Measurements from ENCODE around the gene RPL26.
"Not testable (repeated sequence)": the region's sequence is repeated elsewhere in the genome, so short reads cannot be mapped to it uniquely, and the experiment has no call there.

The RPL26 gene

DNA sequence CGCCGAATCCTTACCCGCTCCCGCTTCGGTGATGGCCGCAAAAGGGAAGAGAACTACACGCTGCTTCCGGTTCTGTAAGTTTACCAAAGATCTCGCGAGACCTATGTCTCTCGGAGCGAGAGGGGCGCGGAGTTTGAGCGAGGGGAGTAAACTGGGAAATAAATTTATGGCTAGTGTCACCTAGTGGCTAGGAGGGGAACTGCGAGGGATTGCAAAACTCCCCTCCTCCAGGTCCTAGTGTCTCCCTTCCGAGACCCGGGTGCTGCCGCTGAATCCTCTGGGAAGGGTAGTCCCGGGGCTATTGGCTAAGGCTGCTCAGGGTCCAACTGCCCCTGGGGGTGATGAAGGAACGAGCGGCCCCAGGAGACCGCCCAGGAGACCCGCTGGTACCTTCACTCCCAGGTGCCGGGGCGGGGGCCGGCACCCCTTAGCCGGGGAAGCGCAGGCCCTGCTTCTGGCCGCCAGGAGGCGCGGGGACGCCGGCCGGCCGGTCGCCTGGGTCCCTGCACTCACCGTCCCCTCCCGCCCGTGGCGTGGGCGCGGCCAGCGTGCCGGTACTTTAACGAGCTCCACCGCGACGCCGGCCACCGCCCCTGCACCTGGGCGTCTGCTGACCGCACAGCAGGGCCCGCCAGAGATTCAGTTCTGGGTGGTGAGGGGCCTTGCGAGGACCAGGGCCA lies at the start of gene RPL26:
TSS of gene RPL26 (minus strand) at position 51 of the 680 bp plus-strand sequence. CDS start 883 bp downstream, outside the sequence.
- peak; percentile 97 for DNase-seq

- no peak for DNase-seq
Observed at GRCh38 chr17:8430966-8431365, 48.0 kb upstream of the RPL26 start.

DNA sequence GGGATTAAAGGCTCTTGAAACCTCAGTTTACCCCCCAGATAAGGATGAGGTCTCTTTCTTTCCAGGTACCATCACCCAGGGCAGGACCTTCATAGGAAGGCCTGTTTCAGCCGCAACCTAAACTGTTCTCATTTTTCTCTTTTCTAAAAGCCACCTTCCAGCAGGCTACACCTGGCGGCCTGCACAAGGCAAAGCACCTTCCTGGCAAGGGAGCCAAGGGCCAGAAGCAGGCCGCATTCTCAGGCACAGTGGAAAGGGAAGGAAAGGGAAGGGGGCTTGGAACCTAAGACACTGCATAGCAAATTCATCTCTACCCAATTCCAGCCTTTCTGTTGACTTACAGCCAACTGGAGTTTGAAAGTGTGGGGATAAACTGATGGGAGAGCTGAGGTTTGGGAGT lies 43.8 kb upstream of the RPL26 start:
- no peak for DNase-seq

- DNase-seq = no peak
Observed at GRCh38 chr17:8426094-8426720, 43.2 kb upstream of the RPL26 start.

- DNase-seq = no peak
Observed at GRCh38 chr17:8421571-8421970, 38.6 kb upstream of the RPL26 start.

DNA sequence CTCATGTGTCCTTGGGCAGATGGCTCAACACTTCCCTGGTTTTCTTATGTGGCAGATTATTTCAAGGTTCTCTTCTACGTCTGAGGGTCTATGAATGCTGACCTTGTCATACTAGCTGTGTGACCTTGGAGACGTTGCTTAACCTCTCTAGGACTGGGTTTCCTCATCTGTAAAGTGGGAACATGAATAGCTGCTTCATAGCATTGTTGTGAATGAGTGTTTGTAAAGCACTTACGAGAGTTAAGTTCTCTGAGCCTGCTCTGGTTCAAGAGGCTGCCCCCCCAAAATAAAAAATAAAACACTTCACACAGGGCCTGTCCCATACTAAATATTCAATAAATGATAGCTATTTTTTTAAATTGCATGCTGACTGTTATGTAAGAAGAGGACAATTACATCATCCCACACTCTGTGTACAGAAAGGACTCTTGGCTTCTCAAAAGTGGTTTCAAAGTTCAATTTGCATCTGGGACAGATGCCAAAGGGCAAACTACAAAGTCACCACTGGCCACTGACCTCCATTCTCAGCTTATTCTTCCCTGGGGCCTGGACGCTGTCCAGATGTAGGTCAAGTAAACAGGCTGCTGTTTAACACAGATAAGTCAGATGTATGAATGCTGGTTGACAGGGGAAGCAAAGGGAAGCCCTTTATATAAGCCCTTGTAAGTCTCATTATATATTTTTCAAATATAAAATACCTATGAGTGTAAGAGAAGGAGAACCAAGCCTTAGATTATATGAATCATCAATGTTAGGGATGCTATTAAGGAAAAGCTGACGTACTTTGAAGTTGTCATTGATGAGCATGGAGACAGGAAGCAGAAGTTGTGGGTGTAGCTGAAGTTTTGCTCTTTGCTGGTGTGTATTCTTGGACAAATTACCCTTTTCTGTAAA lies 37.3 kb upstream of the RPL26 start:
- DNase-seq = no peak

- no peak for DNase-seq
Observed at GRCh38 chr17:8419305-8419704, 36.3 kb upstream of the RPL26 start.

- no peak for DNase-seq
Observed at GRCh38 chr17:8418471-8418870, 35.5 kb upstream of the RPL26 start.

- DNase-seq = no peak
Observed at GRCh38 chr17:8417806-8418205, 34.8 kb upstream of the RPL26 start.

- no peak for DNase-seq
Observed at GRCh38 chr17:8413938-8414337, 30.9 kb upstream of the RPL26 start.

DNA sequence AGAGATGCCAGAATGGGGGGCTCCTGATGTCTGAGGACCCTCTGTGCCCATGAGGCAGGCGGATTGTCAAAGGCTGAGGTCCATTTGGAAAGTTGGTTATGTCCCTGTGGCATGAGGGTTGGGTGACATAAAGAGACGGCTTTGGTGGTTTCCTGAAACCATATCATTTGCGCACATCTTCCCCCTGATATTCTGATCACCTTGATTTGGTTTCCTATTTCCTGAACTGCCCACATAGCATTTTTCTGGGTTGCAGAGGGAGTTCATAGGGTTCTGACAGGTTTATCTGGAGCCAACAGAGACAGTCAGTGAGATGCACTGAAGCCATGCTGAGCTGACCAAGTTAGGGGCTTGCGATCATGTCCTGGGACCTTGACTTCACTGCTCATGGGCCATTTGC lies 30.3 kb upstream of the RPL26 start:
- DNase-seq = peak; percentile 10

GRCh38 chr17:8412089-8412488 lies 29.1 kb upstream of the RPL26 start:
- no peak for DNase-seq

- no peak for DNase-seq
Observed at GRCh38 chr17:8410883-8411238, 27.9 kb upstream of the RPL26 start.

- peak; percentile 79 for DNase-seq
Observed at GRCh38 chr17:8409966-8410882, 27.2 kb upstream of the RPL26 start.

DNA sequence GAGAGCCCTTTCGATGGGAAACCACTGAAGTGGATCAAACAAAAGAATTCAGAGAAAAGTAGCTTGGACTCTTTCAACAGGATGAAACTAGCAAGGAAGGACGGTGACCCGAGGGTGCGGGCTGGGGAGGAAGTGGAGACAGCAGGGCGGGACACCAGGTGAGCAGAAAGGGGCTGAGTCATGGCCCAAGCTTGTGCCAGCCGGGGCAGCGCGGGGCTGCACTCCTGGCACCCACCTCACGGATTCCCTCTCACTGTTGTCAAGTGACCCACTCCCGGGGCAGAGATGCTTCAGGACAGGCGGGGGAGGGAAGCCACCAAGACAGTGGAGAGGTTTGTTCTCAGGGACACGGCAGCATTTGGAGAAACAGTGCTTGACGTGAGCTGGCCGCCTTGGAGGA lies 25.4 kb upstream of the RPL26 start:
- DNase-seq = no peak

DNA sequence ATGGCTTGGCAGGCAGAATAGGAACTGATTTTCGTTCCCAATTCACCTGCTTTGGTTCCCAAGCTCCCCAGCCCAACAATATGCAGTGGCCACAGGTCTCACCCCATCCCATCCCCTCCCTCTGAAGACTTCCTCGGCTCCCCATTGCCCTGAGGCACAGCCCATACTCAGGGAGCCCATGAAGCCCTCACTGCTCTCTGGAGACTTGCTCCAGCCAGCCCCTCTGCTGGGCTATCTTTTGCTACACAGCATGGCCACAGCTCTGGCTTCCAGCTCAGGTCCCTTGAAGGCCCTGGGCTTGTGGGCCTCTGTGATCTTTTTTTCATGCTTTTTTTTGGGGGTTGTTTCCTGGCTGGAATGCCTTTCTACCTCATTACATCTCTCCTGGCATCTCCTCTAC lies 23.2 kb upstream of the RPL26 start:
- no peak for DNase-seq

DNA sequence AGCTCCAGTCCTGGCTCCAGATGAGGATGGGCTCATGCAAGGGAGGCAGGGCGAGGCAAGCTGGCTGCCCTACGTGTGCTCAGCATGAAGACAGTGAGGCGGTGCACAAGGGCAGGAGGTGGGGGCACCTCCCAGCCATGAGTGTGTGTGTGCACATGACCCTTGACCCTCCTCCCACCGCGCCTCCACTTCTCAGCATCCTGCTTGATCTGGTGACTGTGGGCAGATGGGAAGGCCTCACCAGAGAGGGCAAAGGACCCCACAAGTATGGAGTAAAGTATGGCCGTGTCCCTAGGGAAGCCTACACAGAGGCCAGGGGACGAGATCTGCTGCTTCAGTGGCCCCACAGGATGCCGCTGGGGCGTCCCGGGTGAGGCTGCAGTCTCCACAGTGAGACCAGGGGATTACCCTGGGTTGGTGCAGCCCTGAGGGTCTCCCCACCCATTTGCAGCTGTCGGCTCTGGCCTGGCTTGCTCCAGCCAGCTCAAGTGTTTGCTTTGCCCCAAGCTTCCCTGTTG lies 22.6 kb upstream of the RPL26 start:
- DNase-seq = no peak

- no peak for DNase-seq
Observed at GRCh38 chr17:8402921-8403536, 20.0 kb upstream of the RPL26 start.

GRCh38 chr17:8401107-8401506 lies 18.1 kb upstream of the RPL26 start:
- no peak for DNase-seq

- no peak for DNase-seq
Observed at GRCh38 chr17:8398980-8399379, 16.0 kb upstream of the RPL26 start.

DNA sequence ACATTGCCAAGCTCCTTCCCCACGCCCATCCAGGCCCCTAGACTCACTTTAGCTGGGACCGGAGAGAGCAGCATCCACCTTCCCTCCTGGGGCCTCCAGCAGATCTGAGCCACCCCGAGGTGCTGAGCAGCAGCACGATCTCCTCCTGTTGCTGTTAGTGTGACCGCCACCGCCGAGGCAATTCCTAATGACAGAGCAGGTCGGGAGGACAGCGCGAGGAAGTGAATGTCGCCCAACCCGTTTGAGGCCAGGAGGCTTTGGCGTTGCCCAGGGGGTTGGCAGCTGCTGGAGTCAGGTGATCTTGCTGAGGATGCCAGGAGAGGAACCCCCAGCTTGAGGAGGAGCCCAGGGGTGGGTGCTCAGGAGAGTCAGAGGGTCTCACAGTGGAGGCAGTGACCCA lies 14.6 kb upstream of the RPL26 start, which contains the start of gene RNF222:
TSS of gene RNF222 (minus strand) at position 192 of the 400 bp plus-strand sequence. CDS start 4,366 bp downstream, outside the sequence.
- DNase-seq = no peak

GRCh38 chr17:8394497-8394896 lies 11.5 kb upstream of the RPL26 start:
- DNase-seq = not testable (repeated sequence)
